GM23338 (cell line): Measurements from ENCODE around the gene ADCY5.

Experiments
- CREB1 ChIP-seq: fragments of 250-450 bp; sonication (Bioruptor Pico); IDR thresholded peaks from 2 replicates; pipeline ENCODE4 v1.5.0; 2020; ENCODE audit warnings: low read depth, mild to moderate bottlenecking, moderate library complexity
- EZH2 ChIP-seq: fragments of 200-600 bp; sonication (generic); IDR thresholded peaks from one replicate; pipeline ENCODE4 v1.8.0; 2017; ENCODE audit warnings: antibody characterized with exemption, mild to moderate bottlenecking, low read depth; ENCODE audit not compliant: unreplicated experiment
- EZH2phosphoT487 ChIP-seq: fragments of 200-600 bp; sonication (generic); IDR thresholded peaks from one replicate; pipeline ENCODE4 v1.8.1; 2018; ENCODE audit warnings: antibody characterized with exemption; ENCODE audit not compliant: unreplicated experiment
- JUNB ChIP-seq: IDR thresholded peaks from one replicate; pipeline ENCODE4 v1.6.1; 2016; ENCODE audit warnings: antibody characterized with exemption; ENCODE audit not compliant: unreplicated experiment
- NANOG ChIP-seq: IDR thresholded peaks from 2 replicates; pipeline ENCODE4 v1.6.1; 2016; ENCODE audit warnings: antibody characterized with exemption, borderline replicate concordance
- POLR2AphosphoS5 ChIP-seq: IDR thresholded peaks from 2 replicates; pipeline ENCODE4 v1.6.1; 2016; ENCODE audit warnings: antibody characterized with exemption, low read depth
- ZNF114 ChIP-seq: fragments of 250-450 bp; sonication (Bioruptor Pico); IDR thresholded peaks from 2 replicates; pipeline ENCODE4 v1.5.0; 2020; ENCODE audit warnings: mild to moderate bottlenecking, moderate library complexity
- ZNF331 ChIP-seq: fragments of 250-450 bp; sonication (Bioruptor Pico); IDR thresholded peaks from 2 replicates; pipeline ENCODE4 v1.5.0; 2020; ENCODE audit warnings: low read depth, mild to moderate bottlenecking, moderate library complexity
- TF ChIP-seq, protein P1 (sequence below), 2 experiments: fragments of 200-600 bp in 1 of 2; sonication (generic) in 1 of 2; conservative IDR thresholded peaks; 2 replicates each; pipeline versions ENCODE4 v1.5.1 to v1.6.1; 2016 to 2017; ENCODE audit warnings: antibody characterized with exemption in 2 of 2, low read depth in 2 of 2, mild to moderate bottlenecking in 2 of 2, moderate library complexity in 1 of 2
- TF ChIP-seq, protein P2 (sequence below): IDR thresholded peaks from 2 replicates; pipeline ENCODE4 v1.6.1; 2016; ENCODE audit warnings: antibody characterized with exemption
- TF ChIP-seq, protein P3 (sequence below): IDR thresholded peaks from one replicate; pipeline ENCODE4 v1.6.1; 2018; ENCODE audit warnings: antibody characterized with exemption; ENCODE audit not compliant: unreplicated experiment

DNA sequence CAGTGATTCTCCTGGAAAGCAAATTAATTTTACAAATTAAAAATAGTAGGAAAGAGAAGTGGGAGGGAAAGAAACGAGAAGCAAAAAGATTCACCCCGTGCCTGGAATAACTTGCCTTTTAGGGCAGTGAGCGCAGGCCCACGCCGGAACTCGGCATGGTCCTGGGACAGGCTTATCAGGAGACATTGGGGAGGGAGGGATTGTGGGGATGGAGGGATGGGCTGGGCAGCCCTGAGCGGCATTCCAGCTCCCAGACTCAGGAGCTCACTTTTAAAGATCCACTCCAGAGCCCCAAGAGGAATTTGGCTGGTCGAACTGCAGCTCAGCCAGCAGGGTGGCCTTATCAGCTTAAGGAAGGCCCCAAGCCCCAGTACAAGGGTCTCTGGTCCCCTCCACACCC lies 117.9 kb downstream of the ADCY5 start:
- TF ChIP-seq, protein P1, sequence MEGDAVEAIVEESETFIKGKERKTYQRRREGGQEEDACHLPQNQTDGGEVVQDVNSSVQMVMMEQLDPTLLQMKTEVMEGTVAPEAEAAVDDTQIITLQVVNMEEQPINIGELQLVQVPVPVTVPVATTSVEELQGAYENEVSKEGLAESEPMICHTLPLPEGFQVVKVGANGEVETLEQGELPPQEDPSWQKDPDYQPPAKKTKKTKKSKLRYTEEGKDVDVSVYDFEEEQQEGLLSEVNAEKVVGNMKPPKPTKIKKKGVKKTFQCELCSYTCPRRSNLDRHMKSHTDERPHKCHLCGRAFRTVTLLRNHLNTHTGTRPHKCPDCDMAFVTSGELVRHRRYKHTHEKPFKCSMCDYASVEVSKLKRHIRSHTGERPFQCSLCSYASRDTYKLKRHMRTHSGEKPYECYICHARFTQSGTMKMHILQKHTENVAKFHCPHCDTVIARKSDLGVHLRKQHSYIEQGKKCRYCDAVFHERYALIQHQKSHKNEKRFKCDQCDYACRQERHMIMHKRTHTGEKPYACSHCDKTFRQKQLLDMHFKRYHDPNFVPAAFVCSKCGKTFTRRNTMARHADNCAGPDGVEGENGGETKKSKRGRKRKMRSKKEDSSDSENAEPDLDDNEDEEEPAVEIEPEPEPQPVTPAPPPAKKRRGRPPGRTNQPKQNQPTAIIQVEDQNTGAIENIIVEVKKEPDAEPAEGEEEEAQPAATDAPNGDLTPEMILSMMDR (conservative IDR thresholded peaks at IDR 0.05; ENCODE audit: low read depth in 2 of 2), result no peak
- TF ChIP-seq, protein P2, sequence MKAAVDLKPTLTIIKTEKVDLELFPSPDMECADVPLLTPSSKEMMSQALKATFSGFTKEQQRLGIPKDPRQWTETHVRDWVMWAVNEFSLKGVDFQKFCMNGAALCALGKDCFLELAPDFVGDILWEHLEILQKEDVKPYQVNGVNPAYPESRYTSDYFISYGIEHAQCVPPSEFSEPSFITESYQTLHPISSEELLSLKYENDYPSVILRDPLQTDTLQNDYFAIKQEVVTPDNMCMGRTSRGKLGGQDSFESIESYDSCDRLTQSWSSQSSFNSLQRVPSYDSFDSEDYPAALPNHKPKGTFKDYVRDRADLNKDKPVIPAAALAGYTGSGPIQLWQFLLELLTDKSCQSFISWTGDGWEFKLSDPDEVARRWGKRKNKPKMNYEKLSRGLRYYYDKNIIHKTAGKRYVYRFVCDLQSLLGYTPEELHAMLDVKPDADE, result no peak
- TF ChIP-seq EZH2 (no peak), POLR2AphosphoS5 (no peak), NANOG (no peak), EZH2phosphoT487 (no peak), JUNB (no peak), ZNF331 (no peak), CREB1 (no peak), ZNF114 (no peak)
- TF ChIP-seq, protein P3, sequence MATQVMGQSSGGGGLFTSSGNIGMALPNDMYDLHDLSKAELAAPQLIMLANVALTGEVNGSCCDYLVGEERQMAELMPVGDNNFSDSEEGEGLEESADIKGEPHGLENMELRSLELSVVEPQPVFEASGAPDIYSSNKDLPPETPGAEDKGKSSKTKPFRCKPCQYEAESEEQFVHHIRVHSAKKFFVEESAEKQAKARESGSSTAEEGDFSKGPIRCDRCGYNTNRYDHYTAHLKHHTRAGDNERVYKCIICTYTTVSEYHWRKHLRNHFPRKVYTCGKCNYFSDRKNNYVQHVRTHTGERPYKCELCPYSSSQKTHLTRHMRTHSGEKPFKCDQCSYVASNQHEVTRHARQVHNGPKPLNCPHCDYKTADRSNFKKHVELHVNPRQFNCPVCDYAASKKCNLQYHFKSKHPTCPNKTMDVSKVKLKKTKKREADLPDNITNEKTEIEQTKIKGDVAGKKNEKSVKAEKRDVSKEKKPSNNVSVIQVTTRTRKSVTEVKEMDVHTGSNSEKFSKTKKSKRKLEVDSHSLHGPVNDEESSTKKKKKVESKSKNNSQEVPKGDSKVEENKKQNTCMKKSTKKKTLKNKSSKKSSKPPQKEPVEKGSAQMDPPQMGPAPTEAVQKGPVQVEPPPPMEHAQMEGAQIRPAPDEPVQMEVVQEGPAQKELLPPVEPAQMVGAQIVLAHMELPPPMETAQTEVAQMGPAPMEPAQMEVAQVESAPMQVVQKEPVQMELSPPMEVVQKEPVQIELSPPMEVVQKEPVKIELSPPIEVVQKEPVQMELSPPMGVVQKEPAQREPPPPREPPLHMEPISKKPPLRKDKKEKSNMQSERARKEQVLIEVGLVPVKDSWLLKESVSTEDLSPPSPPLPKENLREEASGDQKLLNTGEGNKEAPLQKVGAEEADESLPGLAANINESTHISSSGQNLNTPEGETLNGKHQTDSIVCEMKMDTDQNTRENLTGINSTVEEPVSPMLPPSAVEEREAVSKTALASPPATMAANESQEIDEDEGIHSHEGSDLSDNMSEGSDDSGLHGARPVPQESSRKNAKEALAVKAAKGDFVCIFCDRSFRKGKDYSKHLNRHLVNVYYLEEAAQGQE, result no peak
